Stomach smooth muscle (tissue), 2 donors: ENCODE data around the gene CCDC9B.

Source experiments
- H3K27ac ChIP-seq: one replicate; pipeline ENCODE4 v1.7.0; 2013; ENCODE audit warnings: mild to moderate bottlenecking, low read length, inconsistent platforms
- H3K27me3 ChIP-seq, 2 donors: one replicate each; pipeline ENCODE4 v1.7.0; 2013; ENCODE audit warnings: low read length in 2 of 2; ENCODE audit not compliant: insufficient read depth in 2 of 2, control insufficient read depth in 1 of 2
- H3K36me3 ChIP-seq, 2 donors: one replicate each; pipeline ENCODE4 v1.7.0; 2013; ENCODE audit warnings: low read length in 2 of 2; ENCODE audit not compliant: control insufficient read depth in 2 of 2, insufficient read depth in 2 of 2
- H3K4me1 ChIP-seq: one replicate; pipeline ENCODE4 v1.7.0; 2013; ENCODE audit warnings: low read length; ENCODE audit not compliant: control insufficient read depth, insufficient read depth
- H3K4me3 ChIP-seq, 2 donors: one replicate each; pipeline ENCODE4 v1.7.0; 2013; ENCODE audit warnings: low read length in 2 of 2
- H3K9ac ChIP-seq, 2 donors: one replicate each; pipeline ENCODE4 v1.7.0; 2013; ENCODE audit warnings: low read length in 2 of 2, mild to moderate bottlenecking in 1 of 2
- H3K9me3 ChIP-seq, 2 donors: one replicate each; pipeline ENCODE4 v1.7.0; 2013; ENCODE audit warnings: low read length in 2 of 2; ENCODE audit not compliant: control insufficient read depth in 2 of 2
- donor health status: healthy.
- donor health status: Pancreatic carcinoma.

Gene CCDC9B

GRCh38 chr15:40352281-40352901 is 11.7 kb upstream of the CCDC9B start:
- H3K9ac ChIP-seq: peak overlapping the region in 1 of 2 donors; percentile 42
- H3K4me1 ChIP-seq: peaks cover 9% of the 10 kb centered on the region
- H3K27ac ChIP-seq: no peak overlapping the region
- no peaks in the 10 kb centered on the region for H3K36me3 ChIP-seq
- no peaks in the 10 kb centered on the region for H3K9me3 ChIP-seq
- no peak overlapping the region for H3K4me3 ChIP-seq
- H3K27me3 ChIP-seq: no peaks in the 10 kb centered on the region

- no peak overlapping the region for H3K9ac ChIP-seq
- H3K4me1 ChIP-seq: peaks cover 12% of the 10 kb centered on the region
- no peaks in the 10 kb centered on the region for H3K27me3 ChIP-seq
- no peaks in the 10 kb centered on the region for H3K9me3 ChIP-seq
- no peak overlapping the region for H3K27ac ChIP-seq
- no peaks in the 10 kb centered on the region for H3K36me3 ChIP-seq
- no peak overlapping the region for H3K4me3 ChIP-seq
These were observed 8.4 kb upstream of the CCDC9B start for GRCh38 chr15:40349163-40349562.

GRCh38 chr15:40348474-40348870 is 7.7 kb upstream of the CCDC9B start:
- Histone ChIP-seq H3K27me3 (no peaks in the 10 kb centered on the region), H3K9me3 (no peaks in the 10 kb centered on the region), H3K27ac (no peak overlapping the region), H3K9ac (no peak overlapping the region), H3K36me3 (no peaks in the 10 kb centered on the region), H3K4me1 (peaks cover 15% of the 10 kb centered on the region), H3K4me3 (no peak overlapping the region)

DNA sequence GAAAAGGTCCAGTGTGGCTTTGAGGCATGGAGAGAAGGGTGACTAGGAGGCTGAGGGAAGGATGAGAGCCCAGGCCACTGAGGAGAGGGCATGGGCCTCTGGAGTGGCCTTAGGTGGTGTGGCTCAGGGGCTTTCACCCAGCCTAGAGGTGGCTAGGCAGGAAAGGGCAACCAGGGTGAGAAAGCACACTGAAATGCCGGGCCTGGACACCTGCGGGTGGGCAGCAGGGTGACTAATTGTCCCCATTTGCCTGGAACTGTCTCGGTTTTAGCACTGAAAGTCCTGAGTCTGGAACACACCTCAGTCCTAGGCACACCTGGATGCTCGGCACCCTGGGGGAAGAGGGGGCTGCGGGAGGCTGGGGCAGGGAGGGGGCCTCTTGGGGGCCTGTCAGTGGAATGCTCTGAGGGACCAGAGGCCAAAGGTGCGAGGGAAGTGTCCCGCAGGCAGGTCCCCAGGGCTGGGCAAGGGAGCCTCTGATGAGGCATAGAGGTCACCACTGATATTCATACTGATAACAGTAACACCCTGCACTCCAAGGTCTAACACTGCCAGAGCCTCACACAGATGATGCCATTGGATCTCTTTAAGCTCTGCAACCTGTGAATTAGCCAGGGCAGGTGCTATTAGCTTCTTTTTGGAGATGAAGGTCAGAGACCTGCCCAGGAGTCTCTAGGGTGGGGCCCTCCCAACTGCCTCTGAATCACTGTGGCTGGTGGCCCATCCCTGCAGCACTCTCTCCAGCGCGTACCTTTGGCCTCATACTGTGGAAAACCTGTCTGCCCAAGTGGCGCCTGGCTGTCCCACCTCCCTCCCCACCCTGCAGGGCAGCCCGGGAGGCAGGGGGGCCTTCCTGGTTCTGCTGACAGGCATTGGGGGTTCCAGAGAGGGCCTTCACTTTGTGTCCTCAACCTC is 7.1 kb upstream of the CCDC9B start:
- Histone ChIP-seq H3K4me3 (no peak overlapping the region), H3K9ac (no peak overlapping the region), H3K36me3 (no peaks in the 10 kb centered on the region), H3K27ac (no peak overlapping the region), H3K4me1 (peaks cover 21% of the 10 kb centered on the region), H3K9me3 (no peaks in the 10 kb centered on the region), H3K27me3 (no peaks in the 10 kb centered on the region)

- Histone ChIP-seq H3K4me3 (no peak overlapping the region), H3K4me1 (peaks cover 28% of the 10 kb centered on the region), H3K36me3 (no peaks in the 10 kb centered on the region), H3K9ac (no peak overlapping the region), H3K9me3 (no peaks in the 10 kb centered on the region), H3K27me3 (no peaks in the 10 kb centered on the region), H3K27ac (no peak overlapping the region)
These were observed 6.1 kb upstream of the CCDC9B start for GRCh38 chr15:40346579-40347558.

DNA sequence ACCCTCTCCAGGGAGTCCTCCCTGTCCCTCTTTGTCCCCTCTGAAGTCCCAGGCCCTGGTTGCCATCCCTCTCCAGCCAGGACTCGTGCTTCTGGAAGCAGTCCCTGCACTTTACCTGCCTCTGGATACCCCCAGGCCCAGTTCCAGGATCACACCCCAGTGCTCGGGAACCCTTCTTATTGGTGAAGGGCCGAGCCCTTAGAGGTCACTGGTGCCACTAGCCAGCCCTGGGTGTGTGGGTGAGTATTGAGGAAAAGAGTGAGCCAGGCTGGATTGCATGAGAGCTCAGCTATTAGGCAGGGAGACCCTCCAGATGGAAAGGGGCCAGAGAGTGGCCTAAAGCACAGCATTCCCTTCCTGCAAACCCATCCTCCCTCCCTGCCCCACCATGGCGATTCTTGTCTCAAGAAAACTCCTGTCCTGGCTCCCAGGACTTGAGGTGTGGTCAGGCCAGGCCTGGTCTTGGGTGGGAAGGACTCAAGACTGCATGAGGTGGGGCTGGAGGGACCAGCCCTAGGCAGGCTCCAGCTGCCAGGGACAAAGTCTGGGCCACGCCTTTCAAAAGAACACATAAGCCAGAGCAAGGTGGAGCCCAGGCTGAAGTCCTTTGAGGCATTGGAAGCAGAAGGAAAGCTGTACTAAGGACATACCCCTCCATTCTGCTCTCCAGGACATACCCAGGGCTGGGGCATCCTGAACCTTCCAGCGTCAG is 5.3 kb upstream of the CCDC9B start:
- Histone ChIP-seq H3K4me1 (peaks cover 35% of the 10 kb centered on the region), H3K9ac (no peak overlapping the region), H3K27ac (no peak overlapping the region)

DNA sequence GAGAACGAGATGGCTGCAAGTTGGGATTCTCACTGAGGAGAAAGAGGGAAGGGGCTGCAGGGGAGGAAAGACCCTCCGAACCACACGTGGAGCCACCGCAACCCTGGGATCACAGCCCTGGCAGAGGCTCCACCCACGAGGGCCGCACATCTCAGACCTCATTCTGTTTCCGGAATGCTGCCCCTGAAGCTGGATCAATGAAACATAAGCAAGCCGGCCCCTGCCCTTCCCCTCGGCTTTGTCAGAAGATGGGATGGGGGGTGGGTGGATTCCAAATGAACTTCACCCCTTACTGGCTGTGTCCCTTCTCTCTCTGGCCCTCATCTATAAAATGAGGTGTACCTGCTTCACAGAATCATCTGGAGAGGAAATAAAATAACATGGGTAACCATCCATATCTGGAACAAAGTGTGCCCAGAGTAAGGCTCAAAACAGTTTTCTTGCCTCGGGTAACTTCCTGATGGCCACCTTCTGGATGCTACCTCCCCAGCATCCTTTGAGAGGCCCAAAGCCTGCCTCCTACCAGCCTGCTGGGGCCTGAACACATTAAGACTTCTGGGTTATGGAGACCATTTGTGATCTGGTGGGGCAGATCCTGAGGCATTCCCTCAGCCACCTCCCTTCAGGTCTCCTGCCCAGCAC is 4.6 kb upstream of the CCDC9B start:
- Histone ChIP-seq H3K27ac (no peak overlapping the region), H3K27me3 (no peaks in the 10 kb centered on the region), H3K4me1 (peaks cover 42% of the 10 kb centered on the region), H3K4me3 (peak overlapping the region in 1 of 2 donors; percentile 8), H3K9me3 (no peaks in the 10 kb centered on the region), H3K9ac (no peak overlapping the region), H3K36me3 (no peaks in the 10 kb centered on the region)

More for the DNA sequence above, 5.3 kb upstream of the CCDC9B start:
- Histone ChIP-seq H3K27me3 (no peaks in the 10 kb centered on the region), H3K9me3 (no peaks in the 10 kb centered on the region), H3K4me3 (no peak overlapping the region), H3K36me3 (no peaks in the 10 kb centered on the region)

GRCh38 chr15:40344631-40345120 is 3.9 kb upstream of the CCDC9B start:
- H3K27ac ChIP-seq: no peak overlapping the region
- no peak overlapping the region for H3K9ac ChIP-seq
- peaks cover 49% of the 10 kb centered on the region for H3K4me1 ChIP-seq
- H3K4me3 ChIP-seq: no peak overlapping the region
- H3K27me3 ChIP-seq: no peaks in the 10 kb centered on the region
- H3K36me3 ChIP-seq: no peaks in the 10 kb centered on the region
- no peaks in the 10 kb centered on the region for H3K9me3 ChIP-seq

DNA sequence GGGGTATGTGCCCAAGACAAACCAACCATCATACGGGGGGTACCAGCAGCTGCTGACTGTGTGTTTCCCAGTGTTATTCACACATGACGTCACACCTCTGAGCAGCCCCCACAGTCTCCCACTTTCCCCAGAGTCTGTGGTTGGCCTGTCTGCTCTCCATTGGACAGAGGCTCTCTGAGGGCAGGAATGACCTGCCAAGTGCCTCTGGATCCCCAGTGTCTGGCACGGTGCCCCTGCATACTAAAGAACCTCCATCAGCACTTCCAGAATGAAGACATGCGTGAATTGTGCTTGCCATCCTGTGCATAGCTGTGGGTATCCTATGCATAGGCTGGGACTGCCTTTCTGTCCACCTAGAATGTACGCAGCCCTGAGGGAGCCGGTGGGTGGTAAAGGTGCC is 3.5 kb upstream of the CCDC9B start:
- peaks cover 53% of the 10 kb centered on the region for H3K4me1 ChIP-seq
- no peaks in the 10 kb centered on the region for H3K9me3 ChIP-seq
- H3K27me3 ChIP-seq: no peaks in the 10 kb centered on the region
- H3K4me3 ChIP-seq: no peak overlapping the region
- H3K9ac ChIP-seq: no peak overlapping the region
- H3K27ac ChIP-seq: peak overlapping the region; percentile 80
- H3K36me3 ChIP-seq: no peaks in the 10 kb centered on the region
